MCF 10A (cell line): ENCODE results near the gene MED27. TPM values are rescaled to one million over a fixed set of nuclear protein-coding genes. Genes with fewer than 3 reads are reported as not detected.

Experiments used
- BruUV-seq: library from RNA; stranded (reverse); fragments of 400-500 nt; replicated peaks from 2 replicates; lab custom pipeline; 2021; lab: Mats Ljungman, UMichigan
- CTCF ChIA-PET: fragments of 300-600 bp; sonication (Branson Sonifier 250); formaldehyde crosslinking; extraction: SDS; loops from one replicate; lab custom pipeline; 2021; ENCODE audit warnings: antibody characterized with exemption, inconsistent platforms; lab: Yijun Ruan, JAX
- POLR2A ChIA-PET: fragments of 300-600, 350-650 bp; sonication (Branson Sonifier 250); formaldehyde crosslinking; extraction: SDS; loops from one replicate; lab custom pipeline; 2020; ENCODE audit warnings: antibody characterized with exemption, inconsistent platforms; lab: Yijun Ruan, JAX
- DNase-seq: peaks from one replicate; pipeline ENCODE4 v3.0.0-alpha.2; 2018; ENCODE audit not compliant: unreplicated experiment
- H3K27ac Mint-ChIP-seq: one replicate; pipeline ENCODE4 v1.8.0; 2022; ENCODE audit warnings: mild to moderate bottlenecking, low read depth, mixed read lengths; ENCODE audit not compliant: unreplicated experiment
- H3K27me3 Mint-ChIP-seq: one replicate; pipeline ENCODE4 v1.8.0; 2022; ENCODE audit warnings: mixed read lengths; ENCODE audit not compliant: insufficient read depth, unreplicated experiment
- H3K36me3 Mint-ChIP-seq: one replicate; pipeline ENCODE4 v1.8.0; 2022; ENCODE audit warnings: mild to moderate bottlenecking, moderate library complexity, mixed read lengths; ENCODE audit not compliant: insufficient read depth, unreplicated experiment
- H3K4me1 Mint-ChIP-seq: one replicate; pipeline ENCODE4 v1.8.0; 2022; ENCODE audit warnings: mixed read lengths; ENCODE audit not compliant: insufficient read depth, unreplicated experiment
- H3K4me3 Mint-ChIP-seq: one replicate; pipeline ENCODE4 v1.8.0; 2022; ENCODE audit warnings: mild to moderate bottlenecking, moderate library complexity, mixed read lengths; ENCODE audit not compliant: unreplicated experiment
- H3K9me3 Mint-ChIP-seq: one replicate; pipeline ENCODE4 v1.8.0; 2022; ENCODE audit warnings: mixed read lengths; ENCODE audit not compliant: unreplicated experiment
- intact Hi-C: fragments of 100-400 bp; cut with micrococcal nuclease; formaldehyde crosslinking; loops from 2 replicates; pipeline ENCODE4 v1.14.1; 2022
- total RNA-seq: library from RNA; stranded (reverse); gene quantifications from 2 replicates; pipeline ENCODE4 v1.2.3, GENCODE V29; 2022
- TF ChIP-seq, protein P1 (sequence below): fragments of 200-600 bp; IDR thresholded peaks from one replicate; pipeline ENCODE4 v1.8.0; 2022; ENCODE audit warnings: antibody characterized with exemption, mild to moderate bottlenecking; ENCODE audit not compliant: unreplicated experiment

Gene MED27
- total RNA-seq, 1 experiment from 2014 or later, result 34.3 TPM

DNA sequence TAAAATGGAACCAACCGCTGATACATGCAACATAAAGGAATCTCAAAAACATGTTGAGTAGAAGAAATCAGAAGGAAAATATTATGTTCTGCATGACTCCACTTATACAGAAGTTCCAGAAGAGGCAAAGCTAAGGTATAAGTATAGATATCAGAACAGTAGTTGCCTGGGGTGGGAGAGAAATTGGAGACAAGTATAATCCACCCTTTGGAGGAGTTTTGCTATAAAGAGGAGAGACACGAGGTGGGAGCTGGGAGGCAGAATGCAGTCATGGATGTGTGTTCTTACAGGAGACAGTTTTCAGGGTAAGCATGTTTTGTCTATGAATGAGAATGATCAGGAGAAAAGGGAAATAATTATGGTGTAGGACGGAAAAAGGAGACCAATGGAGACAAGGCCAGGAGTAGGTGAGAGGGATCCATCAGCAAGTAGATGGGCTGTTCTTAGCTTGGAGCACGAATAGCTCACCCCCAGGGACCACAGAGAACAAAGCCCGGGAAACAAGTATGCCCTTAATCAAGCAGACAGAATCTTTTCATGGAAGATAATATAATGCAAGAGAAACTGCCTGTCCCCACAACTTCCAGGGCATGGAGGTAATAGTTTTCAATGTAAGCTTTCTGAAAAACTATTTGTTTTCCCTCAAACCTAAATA, 72.2 kb downstream of the MED27 start:
- Mint-ChIP-seq H3K36me3 (peaks cover 6% of the 10 kb centered on the region), H3K4me1 (peaks cover 33% of the 10 kb centered on the region), H3K27me3 (no peaks in the 10 kb centered on the region), H3K9me3 (no peaks in the 10 kb centered on the region), H3K27ac (no peak overlapping the region), H3K4me3 (no peak overlapping the region)
- CTCF ChIA-PET, result interaction anchor here (0.6 to 1.3 kb wide), 4 partner anchors 20 to 248 kb away, joined by 3 to 4 read pairs (median 3); no protein-coding TSS in a partner anchor
- DNase-seq, result no peak
- TF ChIP-seq, protein P1, sequence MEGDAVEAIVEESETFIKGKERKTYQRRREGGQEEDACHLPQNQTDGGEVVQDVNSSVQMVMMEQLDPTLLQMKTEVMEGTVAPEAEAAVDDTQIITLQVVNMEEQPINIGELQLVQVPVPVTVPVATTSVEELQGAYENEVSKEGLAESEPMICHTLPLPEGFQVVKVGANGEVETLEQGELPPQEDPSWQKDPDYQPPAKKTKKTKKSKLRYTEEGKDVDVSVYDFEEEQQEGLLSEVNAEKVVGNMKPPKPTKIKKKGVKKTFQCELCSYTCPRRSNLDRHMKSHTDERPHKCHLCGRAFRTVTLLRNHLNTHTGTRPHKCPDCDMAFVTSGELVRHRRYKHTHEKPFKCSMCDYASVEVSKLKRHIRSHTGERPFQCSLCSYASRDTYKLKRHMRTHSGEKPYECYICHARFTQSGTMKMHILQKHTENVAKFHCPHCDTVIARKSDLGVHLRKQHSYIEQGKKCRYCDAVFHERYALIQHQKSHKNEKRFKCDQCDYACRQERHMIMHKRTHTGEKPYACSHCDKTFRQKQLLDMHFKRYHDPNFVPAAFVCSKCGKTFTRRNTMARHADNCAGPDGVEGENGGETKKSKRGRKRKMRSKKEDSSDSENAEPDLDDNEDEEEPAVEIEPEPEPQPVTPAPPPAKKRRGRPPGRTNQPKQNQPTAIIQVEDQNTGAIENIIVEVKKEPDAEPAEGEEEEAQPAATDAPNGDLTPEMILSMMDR, result no peak
- intact Hi-C loops, result no loop called here
- POLR2A ChIA-PET, result interaction anchor here (1.6 to 1.7 kb wide), 2 partner anchors 10 to 13 kb away, joined by 4 read pairs; no protein-coding TSS in a partner anchor
- BruUV-seq, result no TSS peak

DNA sequence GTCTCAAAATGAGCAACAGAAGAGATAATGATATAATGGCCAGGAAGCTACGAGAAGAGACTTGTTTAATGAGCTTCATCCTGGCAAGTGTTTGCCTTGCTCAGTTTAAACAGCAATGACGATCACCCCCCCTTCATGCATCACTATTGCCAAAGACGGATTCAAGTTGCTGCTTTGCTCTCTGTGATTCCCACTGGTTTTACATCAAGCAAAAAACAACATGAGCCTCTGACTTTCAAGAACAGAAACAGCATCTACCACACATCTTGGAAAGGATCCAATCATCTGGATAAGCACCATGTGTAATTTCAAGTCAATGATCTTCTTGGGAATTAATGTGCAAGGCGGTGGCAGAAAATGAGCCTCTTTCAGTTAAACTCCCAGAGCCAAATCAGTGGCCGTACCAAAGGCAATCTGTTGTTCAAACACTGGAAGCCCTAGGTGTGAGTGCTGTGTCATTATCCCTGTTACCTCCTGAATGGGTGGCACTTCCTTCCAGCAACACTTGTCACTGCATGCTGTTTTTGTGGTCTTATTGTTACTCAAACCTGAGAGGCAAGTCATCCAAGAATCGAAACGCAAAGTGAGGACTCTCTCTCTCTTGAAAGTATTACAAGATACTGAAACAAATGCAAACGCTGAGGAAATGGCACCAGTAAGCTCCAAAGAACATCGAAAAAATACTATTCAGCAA, 72.8 kb downstream of the MED27 start:
- peaks cover 33% of the 10 kb centered on the region for H3K4me1 Mint-ChIP-seq
- H3K9me3 Mint-ChIP-seq, result no peaks in the 10 kb centered on the region
- ChIA-PET POLR2A (interaction anchor here (1.6 to 1.7 kb wide), 2 partner anchors 9 to 14 kb away, joined by 4 read pairs; no protein-coding TSS in a partner anchor), CTCF (interaction anchor here (0.6 to 1.3 kb wide), 3 partner anchors 21 to 645 kb away, joined by 3 to 4 read pairs (median 4); no protein-coding TSS in a partner anchor)
- BruUV-seq, result no TSS peak
- no peaks in the 10 kb centered on the region for H3K27me3 Mint-ChIP-seq
- H3K36me3 Mint-ChIP-seq, result peaks cover 6% of the 10 kb centered on the region
- DNase-seq, result no peak
- intact Hi-C loops, result no loop called here
- H3K4me3 Mint-ChIP-seq, result no peak overlapping the region
- TF ChIP-seq, protein P1, result no peak
- H3K27ac Mint-ChIP-seq, result no peak overlapping the region

DNA sequence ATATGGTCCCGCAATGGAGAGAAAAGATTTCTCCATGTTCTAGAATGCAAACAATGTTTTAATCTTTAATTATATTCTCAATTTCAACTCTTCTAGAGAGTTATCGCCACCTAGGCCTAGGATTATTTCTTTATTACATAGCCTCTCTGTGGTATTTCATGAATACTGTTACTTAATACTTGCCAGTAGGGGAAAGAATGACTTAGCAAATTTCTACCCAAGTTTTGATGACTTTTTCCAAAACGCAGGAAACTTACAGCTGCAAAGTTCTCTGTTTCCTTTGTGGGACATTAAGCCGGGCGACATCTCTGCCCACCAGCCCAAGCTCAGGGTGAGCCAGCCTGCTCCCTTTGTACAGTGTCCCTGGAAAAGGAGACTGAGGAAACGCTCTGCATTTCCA, 73.8 kb downstream of the MED27 start:
- peaks cover 33% of the 10 kb centered on the region for H3K4me1 Mint-ChIP-seq
- no TSS peak for BruUV-seq
- H3K36me3 Mint-ChIP-seq, result peaks cover 6% of the 10 kb centered on the region
- DNase-seq, result no peak
- intact Hi-C loops, result no loop called here
- no peak overlapping the region for H3K4me3 Mint-ChIP-seq
- no peak overlapping the region for H3K27ac Mint-ChIP-seq
- H3K9me3 Mint-ChIP-seq, result no peaks in the 10 kb centered on the region
- TF ChIP-seq, protein P1, result no peak
- POLR2A ChIA-PET, result interaction anchor here (0.7 kb wide), 1 partner anchor 18 kb away, joined by 3 read pairs; no protein-coding TSS in a partner anchor
- H3K27me3 Mint-ChIP-seq, result no peaks in the 10 kb centered on the region
- CTCF ChIA-PET, result interaction anchor here (0.6 kb wide), 1 partner anchor 646 kb away, joined by 4 read pairs; no protein-coding TSS in a partner anchor

DNA sequence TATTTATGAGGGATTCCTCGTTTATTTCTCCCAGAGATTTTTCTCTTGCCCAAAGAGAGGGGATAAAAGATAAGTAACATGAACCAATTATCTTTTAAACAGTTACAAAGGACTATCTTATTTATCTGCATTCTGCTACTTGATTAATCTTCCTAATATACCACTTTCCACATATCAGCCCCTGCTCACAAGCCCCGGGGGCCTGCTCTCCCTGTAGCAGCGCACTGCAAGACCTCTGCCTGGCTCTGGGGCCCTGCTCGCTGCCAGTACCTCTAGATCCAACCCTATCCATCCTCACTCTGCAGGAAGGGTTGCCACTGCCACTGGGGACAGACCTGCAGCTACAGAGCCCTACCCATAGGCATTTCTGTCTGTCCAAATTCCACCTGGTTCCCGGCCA, 75.3 kb downstream of the MED27 start:
- no peak overlapping the region for H3K27ac Mint-ChIP-seq
- no TSS peak for BruUV-seq
- TF ChIP-seq, protein P1, result no peak
- H3K36me3 Mint-ChIP-seq, result peaks cover 6% of the 10 kb centered on the region
- intact Hi-C loops, result no loop called here
- ChIA-PET CTCF (no interaction called here), POLR2A (no interaction called here)
- H3K27me3 Mint-ChIP-seq, result no peaks in the 10 kb centered on the region
- no peaks in the 10 kb centered on the region for H3K9me3 Mint-ChIP-seq
- H3K4me1 Mint-ChIP-seq, result peaks cover 41% of the 10 kb centered on the region
- no peak for DNase-seq
- no peak overlapping the region for H3K4me3 Mint-ChIP-seq
